ENCODE results near the gene GZMM. TPM values are rescaled to one million over a fixed set of nuclear protein-coding genes. Genes with fewer than 3 reads are reported as not detected.

Gene GZMM
- total and polyA plus RNA-seq, 12 donors = 0.35 to 2.4 (median 1.2) TPM; not detected in 4

DNA sequence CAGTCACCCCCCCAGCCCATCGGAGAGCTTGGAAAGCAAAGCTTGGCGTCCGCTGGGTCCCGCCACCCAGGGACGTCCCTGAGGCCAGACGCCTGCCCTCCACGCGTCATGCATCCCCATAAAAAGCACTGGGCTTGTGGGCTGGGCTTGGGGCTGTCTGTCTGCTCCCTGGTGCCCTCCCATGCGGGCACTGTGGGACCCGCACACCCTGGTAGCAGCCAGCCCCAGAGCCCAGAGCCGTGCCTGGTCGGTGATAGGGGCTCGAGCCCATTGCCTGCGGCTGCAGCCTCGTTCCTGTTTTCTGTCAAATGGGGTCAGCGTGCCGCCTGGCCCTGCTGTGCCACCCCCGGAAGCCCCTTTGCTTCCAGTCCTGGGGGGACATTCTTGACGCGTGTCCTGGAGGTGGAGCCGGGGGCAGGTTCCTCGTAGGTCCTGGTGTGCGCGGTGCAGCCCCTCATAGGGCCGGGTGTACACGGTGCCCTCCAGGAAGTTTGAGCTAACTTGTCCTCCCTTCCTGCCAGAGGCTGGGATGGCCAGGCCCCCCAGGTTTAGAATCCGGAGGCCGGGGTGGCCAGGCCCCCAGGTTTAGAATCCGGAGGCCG lies 4.3 kb upstream of the GZMM start:
- intact Hi-C loops (cut with DNase I) = no loop called here
- Histone ChIP-seq H3K9me3 (replicated peaks in 1 of 3) (no peaks in the 10 kb centered on the region), H3K27ac (no peak overlapping the region), H3K27me3 (no peaks in the 10 kb centered on the region), H3K4me3 (no peak overlapping the region), H3K4me1 (replicated peaks in 1 of 2) (no peaks in the 10 kb centered on the region), H3K36me3 (replicated peaks in 1 of 2) (peaks cover 0 to 60% of the 10 kb centered on the region in 2 donors)
- no peak for TF ChIP-seq POLR2A (IDR thresholded peaks at IDR 0.05)
- TF ChIP-seq, protein P1, sequence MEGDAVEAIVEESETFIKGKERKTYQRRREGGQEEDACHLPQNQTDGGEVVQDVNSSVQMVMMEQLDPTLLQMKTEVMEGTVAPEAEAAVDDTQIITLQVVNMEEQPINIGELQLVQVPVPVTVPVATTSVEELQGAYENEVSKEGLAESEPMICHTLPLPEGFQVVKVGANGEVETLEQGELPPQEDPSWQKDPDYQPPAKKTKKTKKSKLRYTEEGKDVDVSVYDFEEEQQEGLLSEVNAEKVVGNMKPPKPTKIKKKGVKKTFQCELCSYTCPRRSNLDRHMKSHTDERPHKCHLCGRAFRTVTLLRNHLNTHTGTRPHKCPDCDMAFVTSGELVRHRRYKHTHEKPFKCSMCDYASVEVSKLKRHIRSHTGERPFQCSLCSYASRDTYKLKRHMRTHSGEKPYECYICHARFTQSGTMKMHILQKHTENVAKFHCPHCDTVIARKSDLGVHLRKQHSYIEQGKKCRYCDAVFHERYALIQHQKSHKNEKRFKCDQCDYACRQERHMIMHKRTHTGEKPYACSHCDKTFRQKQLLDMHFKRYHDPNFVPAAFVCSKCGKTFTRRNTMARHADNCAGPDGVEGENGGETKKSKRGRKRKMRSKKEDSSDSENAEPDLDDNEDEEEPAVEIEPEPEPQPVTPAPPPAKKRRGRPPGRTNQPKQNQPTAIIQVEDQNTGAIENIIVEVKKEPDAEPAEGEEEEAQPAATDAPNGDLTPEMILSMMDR (IDR thresholded peaks at IDR 0.05) = no peak
- no peak for DNase-seq
- WGBS, 4 donors = 86 to 98% (median 89%) methylated on average over 13 to 30 of the region's 30 CpGs

DNA sequence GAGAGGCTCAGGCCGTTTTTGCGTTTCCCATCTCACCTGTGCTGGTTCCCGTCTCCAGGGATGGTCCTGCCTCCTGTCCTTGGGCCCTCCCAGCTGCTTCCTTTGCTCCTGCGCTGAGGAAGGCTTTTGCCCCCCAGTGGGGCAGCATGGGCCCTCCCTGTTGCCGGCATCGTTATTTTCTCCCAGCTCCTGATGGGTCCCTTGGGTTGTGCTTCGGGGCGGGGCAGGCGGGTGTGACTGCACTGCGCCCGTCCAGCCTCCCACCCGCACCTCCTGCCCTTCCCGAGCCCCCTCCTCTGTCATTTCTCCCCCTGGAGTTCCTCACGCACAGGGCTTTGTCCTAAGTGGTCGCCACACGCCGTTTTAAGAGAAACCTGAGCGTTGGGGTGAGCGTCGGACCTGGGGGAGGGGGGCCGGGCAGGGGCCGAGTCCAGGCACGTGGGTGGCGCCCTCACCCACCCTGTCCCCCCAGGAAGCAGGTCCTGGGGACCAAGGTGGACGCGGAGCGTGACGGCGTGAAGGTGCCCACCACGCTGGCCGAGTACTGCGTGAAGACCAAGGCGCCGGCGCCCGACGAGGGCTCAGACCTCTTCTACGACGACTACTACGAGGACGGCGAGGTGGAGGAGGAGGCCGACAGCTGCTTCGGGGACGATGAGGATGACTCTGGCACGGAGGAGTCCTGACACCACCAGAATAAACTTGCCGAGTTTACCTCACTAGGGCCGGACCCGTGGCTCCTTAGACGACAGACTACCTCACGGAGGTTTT lies 2.8 kb upstream of the GZMM start:
- intact Hi-C loops (cut with DNase I) = no loop called here
- TF ChIP-seq POLR2A (IDR thresholded peaks at IDR 0.05) = no peak
- DNase-seq = no peak
- no peaks in the 10 kb centered on the region for H3K9me3 ChIP-seq (replicated peaks in 1 of 3)
- no peaks in the 10 kb centered on the region for H3K27me3 ChIP-seq
- H3K4me3 ChIP-seq = no peak overlapping the region
- peaks cover 0 to 50% of the 10 kb centered on the region in 2 donors for H3K36me3 ChIP-seq (replicated peaks in 1 of 2)
- H3K4me1 ChIP-seq (replicated peaks in 1 of 2) = no peaks in the 10 kb centered on the region
- H3K27ac ChIP-seq = no peak overlapping the region
- WGBS, 4 donors = 90 to 94% (median 92%) methylated on average over 43 to 51 of the region's 51 CpGs

DNA sequence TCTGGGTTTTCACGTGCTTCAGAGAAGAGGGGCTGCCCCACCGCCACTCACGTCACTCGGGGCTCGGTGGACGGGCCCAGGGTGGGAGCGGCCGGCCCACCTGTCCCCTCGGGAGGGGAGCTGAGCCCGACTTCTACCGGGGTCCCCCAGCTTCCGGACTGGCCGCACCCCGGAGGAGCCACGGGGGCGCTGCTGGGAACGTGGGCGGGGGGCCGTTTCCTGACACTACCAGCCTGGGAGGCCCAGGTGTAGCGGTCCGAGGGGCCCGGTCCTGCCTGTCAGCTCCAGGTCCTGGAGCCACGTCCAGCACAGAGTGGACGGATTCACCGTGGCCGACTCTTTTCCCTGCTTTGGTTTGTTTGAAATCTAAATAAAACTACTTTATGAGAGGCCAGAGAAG lies 2.2 kb upstream of the GZMM start:
- 89 to 94% (median 91%) methylated on average over 14 to 26 of the region's 26 CpGs for WGBS, 4 donors
- no peaks in the 10 kb centered on the region for H3K9me3 ChIP-seq (replicated peaks in 1 of 3)
- TF ChIP-seq, protein P1 (IDR thresholded peaks at IDR 0.05) = no peak
- TF ChIP-seq POLR2A (IDR thresholded peaks at IDR 0.05) = no peak
- H3K4me3 ChIP-seq = no peak overlapping the region
- H3K27me3 ChIP-seq = no peaks in the 10 kb centered on the region
- no peaks in the 10 kb centered on the region for H3K4me1 ChIP-seq (replicated peaks in 1 of 2)
- H3K36me3 ChIP-seq (replicated peaks in 1 of 2) = peaks cover 0 to 43% of the 10 kb centered on the region in 2 donors
- H3K27ac ChIP-seq = no peak overlapping the region
- intact Hi-C loops (cut with DNase I) = no loop called here
- DNase-seq = no peak

DNA sequence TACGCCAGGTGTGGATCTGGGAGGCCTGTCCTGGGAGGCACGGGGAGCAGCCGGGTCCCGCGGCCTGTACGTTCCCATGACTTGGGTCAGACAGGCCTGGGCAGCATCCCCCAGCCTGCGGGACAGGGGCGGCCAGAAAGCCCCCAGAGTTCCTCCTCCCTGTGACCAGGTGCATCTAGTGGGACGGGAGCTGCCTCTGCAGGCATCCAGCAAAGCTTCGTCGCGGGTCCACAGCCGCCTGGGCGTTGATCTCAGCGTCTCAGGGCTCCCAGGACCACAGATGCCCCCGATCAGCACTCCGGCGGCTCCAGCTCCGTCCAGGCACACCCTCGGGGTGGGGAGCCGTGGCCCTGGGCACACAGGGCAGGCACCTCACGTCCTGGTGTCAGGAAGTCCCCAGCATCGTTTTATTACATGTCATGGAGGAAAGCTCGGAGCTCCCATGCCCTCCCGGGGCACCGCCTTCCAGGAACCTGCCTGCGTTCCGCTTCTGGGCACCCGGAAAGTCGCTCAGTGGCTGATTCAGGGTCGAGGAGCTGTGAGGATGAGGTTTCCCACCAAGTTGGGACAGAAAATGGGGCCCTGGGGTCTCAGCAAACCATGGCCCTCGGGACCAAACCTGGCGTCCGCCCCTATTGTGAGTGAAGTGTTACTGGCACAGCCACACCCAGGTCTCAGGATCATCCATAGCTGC lies 1.5 kb upstream of the GZMM start:
- H3K27me3 ChIP-seq = no peaks in the 10 kb centered on the region
- no peak for TF ChIP-seq POLR2A (IDR thresholded peaks at IDR 0.05)
- TF ChIP-seq, protein P1 (IDR thresholded peaks at IDR 0.05) = no peak
- DNase-seq = no peak
- no peak overlapping the region for H3K4me3 ChIP-seq
- 90 to 94% (median 92%) methylated on average over 15 to 34 of the region's 34 CpGs for WGBS, 4 donors
- H3K27ac ChIP-seq = no peak overlapping the region
- intact Hi-C loops (cut with DNase I) = no loop called here
- no peaks in the 10 kb centered on the region for H3K4me1 ChIP-seq (replicated peaks in 1 of 2)
- peaks cover 0 to 38% of the 10 kb centered on the region in 2 donors for H3K36me3 ChIP-seq (replicated peaks in 1 of 2)
- no peaks in the 10 kb centered on the region for H3K9me3 ChIP-seq (replicated peaks in 1 of 3)

Data from adrenal gland (tissue), 12 donors.